Stimulated activated CD8-positive, alpha-beta memory T cell treated with anti-CD3 and anti-CD28 coated beads, Interleukin-2, amount 100 ng/mL, for 48 hours (primary cell): ENCODE measurements around the gene ALDOB.
A peak's percentile ranks its signal among the peaks of the same experiment; 100 is the strongest.

Experiments used
- DNase-seq, 2 donors: peaks; one replicate each; pipeline ENCODE4 v3.0.0-alpha.2; 2020; ENCODE audit warnings: low read depth in 2 of 2

The ALDOB gene

GRCh38 chr9:101457003-101457402 is 21.4 kb upstream of the ALDOB start:
- DNase-seq = no peak

GRCh38 chr9:101455656-101456240 is 20.2 kb upstream of the ALDOB start:
- DNase-seq = no peak

GRCh38 chr9:101453776-101454570 is 18.4 kb upstream of the ALDOB start:
- no peak for DNase-seq

- no peak for DNase-seq
Measured at GRCh38 chr9:101451498-101451897, 15.9 kb upstream of the ALDOB start.

GRCh38 chr9:101450931-101451330 is 15.4 kb upstream of the ALDOB start:
- DNase-seq = no peak

GRCh38 chr9:101449071-101449721 is 13.6 kb upstream of the ALDOB start:
- DNase-seq = peak; percentile 38 to 41

- no peak for DNase-seq
Measured at GRCh38 chr9:101448680-101449070, 13.1 kb upstream of the ALDOB start.

GRCh38 chr9:101446732-101447131 is 11.2 kb upstream of the ALDOB start:
- DNase-seq = no peak

GRCh38 chr9:101445353-101446029 is 9.9 kb upstream of the ALDOB start:
- DNase-seq = no peak

GRCh38 chr9:101443364-101443771 is 7.8 kb upstream of the ALDOB start:
- no peak for DNase-seq

- no peak for DNase-seq
Measured at GRCh38 chr9:101442736-101443135, 7.2 kb upstream of the ALDOB start.

- no peak for DNase-seq
Measured at GRCh38 chr9:101442318-101442717, 6.7 kb upstream of the ALDOB start.

- no peak for DNase-seq
Measured at GRCh38 chr9:101440714-101441230, 5.2 kb upstream of the ALDOB start.

- DNase-seq = no peak
Measured at GRCh38 chr9:101438523-101438922, 2.9 kb upstream of the ALDOB start.

GRCh38 chr9:101437806-101438232 is 2.2 kb upstream of the ALDOB start:
- DNase-seq = no peak

- DNase-seq = no peak
Measured at GRCh38 chr9:101434998-101435397, 576 bp downstream of the ALDOB start.

- no peak for DNase-seq
Measured at GRCh38 chr9:101433229-101433628, 2.3 kb downstream of the ALDOB start.

- DNase-seq = no peak
Measured at GRCh38 chr9:101432740-101433139, 2.8 kb downstream of the ALDOB start.

- no peak for DNase-seq
Measured at GRCh38 chr9:101432171-101432570, 3.4 kb downstream of the ALDOB start.

GRCh38 chr9:101429736-101430135 is 5.8 kb downstream of the ALDOB start:
- no peak for DNase-seq

GRCh38 chr9:101428909-101429308 is 6.7 kb downstream of the ALDOB start:
- DNase-seq = no peak
